ENCODE measurements around the gene NUDT17.

Gene NUDT17

DNA sequence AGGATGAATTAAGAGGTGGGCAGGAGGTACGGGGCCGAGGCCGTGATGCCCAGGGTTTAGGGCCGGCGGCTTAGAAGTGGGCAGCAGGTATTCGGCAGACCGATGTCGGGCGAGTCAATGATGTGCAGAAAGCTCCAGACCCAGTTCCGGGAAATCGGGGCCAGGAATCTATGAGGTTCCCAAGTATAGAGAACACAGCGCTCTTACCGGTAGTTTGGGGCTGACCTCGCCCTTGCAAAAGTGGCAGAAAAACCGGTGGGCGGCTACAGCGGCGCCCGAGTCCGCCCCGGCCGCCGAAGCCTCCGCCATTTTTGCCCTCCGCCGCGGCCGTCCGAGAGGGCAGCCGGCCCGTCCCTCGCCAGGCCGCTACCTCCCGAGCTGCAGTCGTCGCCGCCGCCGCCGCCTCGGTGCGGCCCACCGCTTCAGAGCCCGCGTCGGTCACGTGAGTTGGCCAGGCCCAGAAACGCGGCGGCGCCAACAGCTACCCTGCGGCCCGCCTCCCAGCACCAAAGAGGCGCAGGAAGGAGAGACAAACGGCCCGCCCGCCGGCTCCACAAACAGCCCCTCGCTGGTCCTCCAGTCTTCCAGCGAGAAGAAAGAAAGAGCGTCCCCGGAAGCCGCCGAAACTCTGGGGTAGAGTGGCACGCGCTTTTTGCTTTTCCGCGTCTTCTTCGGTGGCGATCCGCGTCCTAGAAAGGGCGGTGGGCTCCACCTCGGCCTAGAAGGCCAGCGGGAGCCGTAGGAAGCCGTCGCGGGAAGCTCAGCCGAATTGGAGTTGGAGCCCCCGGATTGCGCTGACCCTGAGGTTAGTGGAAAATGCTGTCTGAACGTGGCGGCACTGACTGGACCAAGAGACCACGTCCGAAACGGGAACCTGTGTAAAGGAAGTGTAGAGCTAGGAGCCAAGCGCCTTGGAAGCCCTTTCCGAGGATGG lies 21.6 kb upstream of the NUDT17 start, which contains the start of the genes POLR3C and RNF115:
Gene POLR3C (plus strand): TSS at position 636 of the 934 bp plus-strand sequence. CDS start 1,577 bp downstream, outside the sequence.
Gene RNF115 (minus strand): TSS at position 531 of the 934 bp plus-strand sequence. CDS start 222 bp downstream, at position 309.
- Histone ChIP-seq H3K9me2 (replicated peaks; ENCODE audit: control insufficient read depth, low read length) (no peaks in the 10 kb centered on the region), H3K36me3 (ENCODE audit: control insufficient read depth, low read length) (peaks cover 35% of the 10 kb centered on the region), H4K20me1 (ENCODE audit: control insufficient read depth, insufficient read depth, low read depth, low read length) (peaks cover 7% of the 10 kb centered on the region; the same call in 1 of the 2 replicates), H3K27ac (ENCODE audit: low read depth, low read length) (peak within 1 kb of the TSS; percentile 62), H3K9me3 (ENCODE audit: control insufficient read depth, insufficient read depth, low read length) (no peaks in the 10 kb centered on the region), H3K4me2 (ENCODE audit: low read length) (peak within 1 kb of the TSS; percentile 80), H3K27me3 (ENCODE audit: control insufficient read depth, low read length) (no peaks in the 10 kb centered on the region), H3K79me2 (ENCODE audit: control insufficient read depth, low read length) (peaks cover 50% of the 10 kb centered on the region), H3F3A (ENCODE audit: control insufficient read depth, insufficient read depth) (no peaks in the 10 kb centered on the region), H3K4me1 (ENCODE audit: control insufficient read depth, low read length) (peaks cover 31% of the 10 kb centered on the region), H3K4me3 (ENCODE audit: low read length) (peak within 1 kb of the TSS; percentile 77)
- TF ChIP-seq EZH2phosphoT487 (IDR thresholded peaks at IDR 0.05; ENCODE audit: borderline replicate concordance, low read length): no peak
- TF ChIP-seq, protein P1, sequence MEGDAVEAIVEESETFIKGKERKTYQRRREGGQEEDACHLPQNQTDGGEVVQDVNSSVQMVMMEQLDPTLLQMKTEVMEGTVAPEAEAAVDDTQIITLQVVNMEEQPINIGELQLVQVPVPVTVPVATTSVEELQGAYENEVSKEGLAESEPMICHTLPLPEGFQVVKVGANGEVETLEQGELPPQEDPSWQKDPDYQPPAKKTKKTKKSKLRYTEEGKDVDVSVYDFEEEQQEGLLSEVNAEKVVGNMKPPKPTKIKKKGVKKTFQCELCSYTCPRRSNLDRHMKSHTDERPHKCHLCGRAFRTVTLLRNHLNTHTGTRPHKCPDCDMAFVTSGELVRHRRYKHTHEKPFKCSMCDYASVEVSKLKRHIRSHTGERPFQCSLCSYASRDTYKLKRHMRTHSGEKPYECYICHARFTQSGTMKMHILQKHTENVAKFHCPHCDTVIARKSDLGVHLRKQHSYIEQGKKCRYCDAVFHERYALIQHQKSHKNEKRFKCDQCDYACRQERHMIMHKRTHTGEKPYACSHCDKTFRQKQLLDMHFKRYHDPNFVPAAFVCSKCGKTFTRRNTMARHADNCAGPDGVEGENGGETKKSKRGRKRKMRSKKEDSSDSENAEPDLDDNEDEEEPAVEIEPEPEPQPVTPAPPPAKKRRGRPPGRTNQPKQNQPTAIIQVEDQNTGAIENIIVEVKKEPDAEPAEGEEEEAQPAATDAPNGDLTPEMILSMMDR (IDR thresholded peaks at IDR 0.05; ENCODE audit: low read depth, low read length, poor library complexity, severe bottlenecking): no peak

DNA sequence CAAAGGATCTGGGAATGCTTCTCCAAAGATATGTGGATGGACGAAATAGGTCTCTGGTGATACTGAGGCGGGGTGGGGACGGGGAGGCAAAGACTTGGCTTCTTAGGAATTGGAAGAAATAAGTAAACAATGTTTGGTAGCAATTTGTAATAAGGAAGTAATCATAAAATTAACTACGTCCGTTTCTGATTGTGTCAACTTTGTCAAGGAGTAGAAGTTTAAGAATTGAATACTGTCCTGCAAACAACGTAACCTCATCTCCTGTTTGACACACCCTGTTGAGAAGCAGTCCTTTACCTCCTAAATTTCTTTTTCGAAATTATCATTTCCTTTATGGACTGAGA lies 21.0 kb upstream of the NUDT17 start:
- Histone ChIP-seq H3K36me3 (ENCODE audit: control insufficient read depth, low read length) (peaks cover 41% of the 10 kb centered on the region), H3K9me3 (ENCODE audit: control insufficient read depth, insufficient read depth, low read length) (no peaks in the 10 kb centered on the region), H3K27ac (ENCODE audit: low read depth, low read length) (peak overlapping the region; percentile 62), H3K9me2 (replicated peaks; ENCODE audit: control insufficient read depth, low read length) (no peaks in the 10 kb centered on the region), H3F3A (ENCODE audit: control insufficient read depth, insufficient read depth) (no peaks in the 10 kb centered on the region), H3K4me1 (ENCODE audit: control insufficient read depth, low read length) (peaks cover 31% of the 10 kb centered on the region), H3K79me2 (ENCODE audit: control insufficient read depth, low read length) (peaks cover 46% of the 10 kb centered on the region), H3K4me3 (ENCODE audit: low read length) (peak overlapping the region; percentile 77), H4K20me1 (ENCODE audit: control insufficient read depth, insufficient read depth, low read depth, low read length) (peaks cover 7% of the 10 kb centered on the region; the same call in 1 of the 2 replicates), H3K4me2 (ENCODE audit: low read length) (peak overlapping the region; percentile 80), H3K27me3 (ENCODE audit: control insufficient read depth, low read length) (no peaks in the 10 kb centered on the region)
- TF ChIP-seq, protein P1 (IDR thresholded peaks at IDR 0.05; ENCODE audit: low read depth, low read length, poor library complexity, severe bottlenecking): no peak
- no peak for TF ChIP-seq EZH2phosphoT487 (IDR thresholded peaks at IDR 0.05; ENCODE audit: borderline replicate concordance, low read length)

DNA sequence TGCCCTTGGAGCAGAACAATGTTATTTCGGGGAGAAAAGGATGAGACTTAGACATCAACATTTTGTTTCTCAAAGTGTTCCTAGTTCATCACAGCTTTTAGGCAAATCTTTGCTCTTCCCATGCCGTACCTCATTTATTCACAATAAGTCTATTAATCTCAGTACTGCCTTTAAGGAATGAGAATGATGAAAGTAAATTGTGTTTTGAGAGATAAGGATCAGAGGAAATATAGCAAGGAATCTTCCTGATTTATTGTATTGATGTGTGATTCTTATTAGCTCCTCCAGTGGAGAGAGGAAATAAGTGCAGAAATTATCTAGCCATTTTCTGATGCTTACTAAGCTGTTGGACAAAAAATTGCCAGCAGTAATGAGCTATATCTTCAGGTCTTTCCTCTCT lies 19.4 kb upstream of the NUDT17 start:
- Histone ChIP-seq H4K20me1 (ENCODE audit: control insufficient read depth, insufficient read depth, low read depth, low read length) (peaks cover 7% of the 10 kb centered on the region; the same call in 1 of the 2 replicates), H3K4me1 (ENCODE audit: control insufficient read depth, low read length) (peaks cover 31% of the 10 kb centered on the region), H3K27ac (ENCODE audit: low read depth, low read length) (no peak overlapping the region), H3K9me2 (replicated peaks; ENCODE audit: control insufficient read depth, low read length) (no peaks in the 10 kb centered on the region), H3K4me2 (ENCODE audit: low read length) (peak overlapping the region; percentile 80), H3K79me2 (ENCODE audit: control insufficient read depth, low read length) (peaks cover 44% of the 10 kb centered on the region), H3K9me3 (ENCODE audit: control insufficient read depth, insufficient read depth, low read length) (no peaks in the 10 kb centered on the region), H3K36me3 (ENCODE audit: control insufficient read depth, low read length) (peaks cover 57% of the 10 kb centered on the region), H3K4me3 (ENCODE audit: low read length) (peak overlapping the region; percentile 77; the same call in 1 of the 2 replicates), H3F3A (ENCODE audit: control insufficient read depth, insufficient read depth) (no peaks in the 10 kb centered on the region), H3K27me3 (ENCODE audit: control insufficient read depth, low read length) (no peaks in the 10 kb centered on the region)
- TF ChIP-seq EZH2phosphoT487 (IDR thresholded peaks at IDR 0.05; ENCODE audit: borderline replicate concordance, low read length): no peak
- TF ChIP-seq, protein P1 (IDR thresholded peaks at IDR 0.05; ENCODE audit: low read depth, low read length, poor library complexity, severe bottlenecking): peak; percentile 33
